ENCODE measurements around the gene TOR1AIP1.

The TOR1AIP1 gene

GRCh38 chr1:179871940-179872339 lies 10.1 kb upstream of the TOR1AIP1 start:
- no peak overlapping the region for H3K4me3 ChIP-seq (ENCODE audit: low read depth, low read length)
- no peak for TF ChIP-seq CTCF (IDR thresholded peaks at IDR 0.05; ENCODE audit: insufficient read depth, low read length, missing control alignments)
- ChIA-PET CTCF (interaction anchor here (1.1 to 2.6 kb wide), 4 partner anchors 297 to 316 kb away, joined by 3 to 10 read pairs (median 6); no protein-coding TSS in a partner anchor), POLR2A (no interaction called here)
- DNase-seq (ENCODE audit: low read depth, low spot score), result no peak

- POLR2A ChIA-PET, result no interaction called here
- DNase-seq (ENCODE audit: low read depth, low spot score), result no peak
- TF ChIP-seq CTCF (IDR thresholded peaks at IDR 0.05; ENCODE audit: insufficient read depth, low read length, missing control alignments), result no peak
- CTCF ChIA-PET, result interaction anchor here (1.1 to 2.6 kb wide), 4 partner anchors 296 to 315 kb away, joined by 3 to 10 read pairs (median 6); no protein-coding TSS in a partner anchor
- no peak overlapping the region for H3K4me3 ChIP-seq (ENCODE audit: low read depth, low read length)
Observed at GRCh38 chr1:179872558-179872957, 9.5 kb upstream of the TOR1AIP1 start.

- TF ChIP-seq CTCF (IDR thresholded peaks at IDR 0.05; ENCODE audit: insufficient read depth, low read length, missing control alignments), result no peak
- H3K4me3 ChIP-seq (ENCODE audit: low read depth, low read length), result no peak overlapping the region
- no peak for DNase-seq (ENCODE audit: low read depth, low spot score)
- CTCF ChIA-PET, result interaction anchor here (3.1 kb wide), 1 partner anchor 8 kb away, joined by 17 read pairs; no protein-coding TSS in a partner anchor
- POLR2A ChIA-PET, result no interaction called here
Observed at GRCh38 chr1:179873438-179873851, 8.6 kb upstream of the TOR1AIP1 start.

GRCh38 chr1:179875596-179876299 lies 6.3 kb upstream of the TOR1AIP1 start:
- peak overlapping the region; percentile 4; the same call in 1 of the 2 replicates for H3K4me3 ChIP-seq (ENCODE audit: low read depth, low read length)
- CTCF ChIA-PET, result interaction anchor here (0.8 to 4.3 kb wide), 4 partner anchors 8 to 303 kb away, joined by 3 to 24 read pairs (median 19); no protein-coding TSS in a partner anchor
- TF ChIP-seq CTCF (IDR thresholded peaks at IDR 0.05; ENCODE audit: insufficient read depth, low read length, missing control alignments), result no peak
- POLR2A ChIA-PET, result no interaction called here
- DNase-seq (ENCODE audit: low read depth, low spot score), result no peak

GRCh38 chr1:179876300-179876715 lies 5.8 kb upstream of the TOR1AIP1 start:
- no peak for DNase-seq (ENCODE audit: low read depth, low spot score)
- POLR2A ChIA-PET, result no interaction called here
- CTCF ChIA-PET, result interaction anchor here (1.5 to 4.3 kb wide), 4 partner anchors 9 to 302 kb away, joined by 4 to 24 read pairs (median 19); no protein-coding TSS in a partner anchor
- no peak for TF ChIP-seq CTCF (IDR thresholded peaks at IDR 0.05; ENCODE audit: insufficient read depth, low read length, missing control alignments)
- peak overlapping the region; percentile 88 for H3K4me3 ChIP-seq (ENCODE audit: low read depth, low read length)

- no peak for DNase-seq (ENCODE audit: low read depth, low spot score)
- POLR2A ChIA-PET, result interaction anchor here (0.7 kb wide), 1 partner anchor 126 kb away, joined by 3 read pairs; no protein-coding TSS in a partner anchor
- CTCF ChIA-PET, result interaction anchor here (1.4 to 4.3 kb wide), 4 partner anchors 10 to 301 kb away, joined by 3 to 24 read pairs (median 12); no protein-coding TSS in a partner anchor
- peak within 1 kb of the TSS; percentile 88 for H3K4me3 ChIP-seq (ENCODE audit: low read depth, low read length)
- TF ChIP-seq CTCF (IDR thresholded peaks at IDR 0.05; ENCODE audit: insufficient read depth, low read length, missing control alignments), result no peak
Observed at GRCh38 chr1:179877586-179878265, 4.4 kb upstream of the TOR1AIP1 start, which contains the start of gene TOR1AIP2. Gene TOR1AIP2, minus strand, starts transcription at chr1:179877803. Its CDS starts 25,138 bp downstream, at chr1:179852665.

Measured in AG04449 (cell line).